HEK293 (cell line): ENCODE results near the gene TAS2R50.

Experiments
- CTCF ChIA-PET: fragments of 350-600 bp; formaldehyde crosslinking; extraction: SDS; loops from one replicate; lab custom pipeline; 2021; ENCODE audit warnings: antibody characterized with exemption; lab: Yijun Ruan, JAX
- POLR2A ChIA-PET: fragments of 300-600 bp; formaldehyde crosslinking; extraction: SDS; loops from one replicate; lab custom pipeline; 2020; ENCODE audit warnings: antibody characterized with exemption, inconsistent platforms; lab: Yijun Ruan, JAX
- H3K27ac ChIP-seq: fragments of 200-500 bp; sonication (Bioruptor generic); 2 replicates; pipeline ENCODE4 v1.5.1; 2014; ENCODE audit warnings: low read depth, low read length, control low read depth, inconsistent platforms; ENCODE audit errors: extremely low read depth
- H3K36me3 ChIP-seq, 2 experiments: fragments of 200-500 bp in 1 of 2; sonication (Bioruptor generic) in 1 of 2; 1 replicate in 1 of 2; 2 replicates in 1 of 2; pipeline ENCODE4 v1.5.1; 2014 to 2017; ENCODE audit warnings: inconsistent platforms in 2 of 2, low read length in 2 of 2; ENCODE audit not compliant: control insufficient read depth in 2 of 2, insufficient read depth in 1 of 2
- H3K4me1 ChIP-seq: fragments of 200-500 bp; sonication (Bioruptor generic); 2 replicates; pipeline ENCODE4 v1.5.1; 2014; ENCODE audit warnings: mild to moderate bottlenecking, low read length, inconsistent platforms; ENCODE audit not compliant: control insufficient read depth, insufficient read depth
- H3K4me3 ChIP-seq: 2 replicates; pipeline ENCODE4 v1.5.1; 2011; ENCODE audit warnings: low read depth, mild to moderate bottlenecking, control low read depth, low read length, moderate library complexity
- H3K9me3 ChIP-seq: fragments of 200-500 bp; sonication (Bioruptor generic); 2 replicates; pipeline ENCODE4 v1.5.1; 2014; ENCODE audit warnings: low read depth, low read length, inconsistent platforms; ENCODE audit not compliant: control insufficient read depth, insufficient read depth
- BCL11B ChIP-seq: fragments of 450-650 bp; formaldehyde crosslinking; IDR thresholded peaks from 2 replicates; pipeline ENCODE4 v1.5.1; 2016; ENCODE audit warnings: low read depth, missing biosample characterization, missing genetic modification characterization
- ZNF133 ChIP-seq: fragments of 450-650 bp; formaldehyde crosslinking; IDR thresholded peaks from 2 replicates; pipeline ENCODE4 v1.5.1; 2016; ENCODE audit warnings: missing biosample characterization, missing genetic modification characterization
- ZNF146 ChIP-seq: fragments of 450-650 bp; formaldehyde crosslinking; IDR thresholded peaks from 2 replicates; pipeline ENCODE4 v1.5.1; 2016; ENCODE audit warnings: missing biosample characterization, missing genetic modification characterization
- ZNF23 ChIP-seq: fragments of 450-650 bp; formaldehyde crosslinking; IDR thresholded peaks from 2 replicates; pipeline ENCODE4 v1.5.1; 2016; ENCODE audit warnings: missing biosample characterization, missing genetic modification characterization, borderline replicate concordance
- ZNF266 ChIP-seq: fragments of 450-650 bp; formaldehyde crosslinking; IDR thresholded peaks from 2 replicates; pipeline ENCODE4 v1.5.1; 2016; ENCODE audit warnings: missing biosample characterization, missing genetic modification characterization, low read depth
- ZNF335 ChIP-seq: fragments of 450-650 bp; formaldehyde crosslinking; conservative IDR thresholded peaks from 2 replicates; pipeline ENCODE4 v1.5.1; 2016; ENCODE audit warnings: missing biosample characterization, missing genetic modification characterization
- ZNF394 ChIP-seq: fragments of 450-650 bp; formaldehyde crosslinking; IDR thresholded peaks from 2 replicates; pipeline ENCODE4 v1.5.1; 2016; ENCODE audit warnings: missing biosample characterization, missing genetic modification characterization, mild to moderate bottlenecking, moderate library complexity, borderline replicate concordance
- ZNF610 ChIP-seq: fragments of 450-650 bp; formaldehyde crosslinking; IDR thresholded peaks from 2 replicates; pipeline ENCODE4 v1.5.1; 2016; ENCODE audit warnings: missing biosample characterization, missing genetic modification characterization, borderline replicate concordance
- ZNF624 ChIP-seq: fragments of 450-650 bp; formaldehyde crosslinking; IDR thresholded peaks from 2 replicates; pipeline ENCODE4 v1.5.1; 2017; ENCODE audit warnings: missing biosample characterization, missing genetic modification characterization
- TF ChIP-seq, protein P1 (sequence below): fragments of 450-650 bp; formaldehyde crosslinking; conservative IDR thresholded peaks from 2 replicates; pipeline ENCODE4 v1.5.1; 2016; ENCODE audit warnings: low read depth, missing biosample characterization, missing genetic modification characterization
- TF ChIP-seq, protein P2 (sequence below): fragments of 450-650 bp; formaldehyde crosslinking; IDR thresholded peaks from 2 replicates; pipeline ENCODE4 v1.5.1; 2016; ENCODE audit warnings: missing biosample characterization, missing genetic modification characterization, borderline replicate concordance
- TF ChIP-seq, protein P3 (sequence below): fragments of 450-650 bp; formaldehyde crosslinking; IDR thresholded peaks from 2 replicates; pipeline ENCODE4 v1.5.1; 2017; ENCODE audit warnings: missing biosample characterization, missing genetic modification characterization
- TF ChIP-seq, protein P4 (sequence below): fragments of 450-650 bp; formaldehyde crosslinking; IDR thresholded peaks from 2 replicates; pipeline ENCODE4 v1.5.1; 2016; ENCODE audit warnings: missing biosample characterization, missing genetic modification characterization
- TF ChIP-seq, protein P5 (sequence below): fragments of 450-650 bp; formaldehyde crosslinking; IDR thresholded peaks from 2 replicates; pipeline ENCODE4 v1.5.1; 2016; ENCODE audit warnings: missing biosample characterization, missing genetic modification characterization
- TF ChIP-seq, protein P6 (sequence below): fragments of 450-650 bp; formaldehyde crosslinking; IDR thresholded peaks from 2 replicates; pipeline ENCODE4; 2016; ENCODE audit warnings: missing biosample characterization, missing genetic modification characterization
- TF ChIP-seq, protein P7 (sequence below): fragments of 450-650 bp; formaldehyde crosslinking; IDR thresholded peaks from 2 replicates; pipeline ENCODE4 v1.5.1; 2016; ENCODE audit warnings: missing biosample characterization, missing genetic modification characterization

Gene TAS2R50

DNA sequence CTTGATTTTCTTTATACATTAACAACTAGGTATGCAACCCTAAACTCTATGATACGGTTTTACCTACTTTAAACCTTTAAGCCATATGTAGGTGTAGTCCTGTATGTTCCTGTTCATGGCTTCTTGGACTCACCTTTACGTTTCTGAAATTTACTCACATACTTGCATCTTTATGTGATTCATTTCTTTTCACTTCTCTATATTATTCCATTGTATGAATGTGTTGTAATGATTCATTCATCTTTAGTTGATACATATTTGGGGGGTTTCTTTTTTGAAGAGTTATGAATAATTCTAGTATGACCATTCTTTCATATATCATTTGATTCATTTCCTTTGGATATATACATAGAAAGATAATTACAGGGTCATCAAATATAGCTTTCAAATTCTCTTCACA, 2.4 kb upstream of the TAS2R50 start (continued):
- TF ChIP-seq, protein P1, sequence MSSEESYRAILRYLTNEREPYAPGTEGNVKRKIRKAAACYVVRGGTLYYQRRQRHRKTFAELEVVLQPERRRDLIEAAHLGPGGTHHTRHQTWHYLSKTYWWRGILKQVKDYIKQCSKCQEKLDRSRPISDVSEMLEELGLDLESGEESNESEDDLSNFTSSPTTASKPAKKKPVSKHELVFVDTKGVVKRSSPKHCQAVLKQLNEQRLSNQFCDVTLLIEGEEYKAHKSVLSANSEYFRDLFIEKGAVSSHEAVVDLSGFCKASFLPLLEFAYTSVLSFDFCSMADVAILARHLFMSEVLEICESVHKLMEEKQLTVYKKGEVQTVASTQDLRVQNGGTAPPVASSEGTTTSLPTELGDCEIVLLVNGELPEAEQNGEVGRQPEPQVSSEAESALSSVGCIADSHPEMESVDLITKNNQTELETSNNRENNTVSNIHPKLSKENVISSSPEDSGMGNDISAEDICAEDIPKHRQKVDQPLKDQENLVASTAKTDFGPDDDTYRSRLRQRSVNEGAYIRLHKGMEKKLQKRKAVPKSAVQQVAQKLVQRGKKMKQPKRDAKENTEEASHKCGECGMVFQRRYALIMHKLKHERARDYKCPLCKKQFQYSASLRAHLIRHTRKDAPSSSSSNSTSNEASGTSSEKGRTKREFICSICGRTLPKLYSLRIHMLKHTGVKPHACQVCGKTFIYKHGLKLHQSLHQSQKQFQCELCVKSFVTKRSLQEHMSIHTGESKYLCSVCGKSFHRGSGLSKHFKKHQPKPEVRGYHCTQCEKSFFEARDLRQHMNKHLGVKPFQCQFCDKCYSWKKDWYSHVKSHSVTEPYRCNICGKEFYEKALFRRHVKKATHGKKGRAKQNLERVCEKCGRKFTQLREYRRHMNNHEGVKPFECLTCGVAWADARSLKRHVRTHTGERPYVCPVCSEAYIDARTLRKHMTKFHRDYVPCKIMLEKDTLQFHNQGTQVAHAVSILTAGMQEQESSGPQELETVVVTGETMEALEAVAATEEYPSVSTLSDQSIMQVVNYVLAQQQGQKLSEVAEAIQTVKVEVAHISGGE (tag by site-specific recombination) = no peak
- TF ChIP-seq ZNF23 (tag by site-specific recombination) (no peak), ZNF624 (tag by site-specific recombination) (no peak), ZNF610 (tag by site-specific recombination) (no peak), ZNF133 (tag by site-specific recombination) (no peak), ZNF394 (no peak)
- TF ChIP-seq, protein P2, sequence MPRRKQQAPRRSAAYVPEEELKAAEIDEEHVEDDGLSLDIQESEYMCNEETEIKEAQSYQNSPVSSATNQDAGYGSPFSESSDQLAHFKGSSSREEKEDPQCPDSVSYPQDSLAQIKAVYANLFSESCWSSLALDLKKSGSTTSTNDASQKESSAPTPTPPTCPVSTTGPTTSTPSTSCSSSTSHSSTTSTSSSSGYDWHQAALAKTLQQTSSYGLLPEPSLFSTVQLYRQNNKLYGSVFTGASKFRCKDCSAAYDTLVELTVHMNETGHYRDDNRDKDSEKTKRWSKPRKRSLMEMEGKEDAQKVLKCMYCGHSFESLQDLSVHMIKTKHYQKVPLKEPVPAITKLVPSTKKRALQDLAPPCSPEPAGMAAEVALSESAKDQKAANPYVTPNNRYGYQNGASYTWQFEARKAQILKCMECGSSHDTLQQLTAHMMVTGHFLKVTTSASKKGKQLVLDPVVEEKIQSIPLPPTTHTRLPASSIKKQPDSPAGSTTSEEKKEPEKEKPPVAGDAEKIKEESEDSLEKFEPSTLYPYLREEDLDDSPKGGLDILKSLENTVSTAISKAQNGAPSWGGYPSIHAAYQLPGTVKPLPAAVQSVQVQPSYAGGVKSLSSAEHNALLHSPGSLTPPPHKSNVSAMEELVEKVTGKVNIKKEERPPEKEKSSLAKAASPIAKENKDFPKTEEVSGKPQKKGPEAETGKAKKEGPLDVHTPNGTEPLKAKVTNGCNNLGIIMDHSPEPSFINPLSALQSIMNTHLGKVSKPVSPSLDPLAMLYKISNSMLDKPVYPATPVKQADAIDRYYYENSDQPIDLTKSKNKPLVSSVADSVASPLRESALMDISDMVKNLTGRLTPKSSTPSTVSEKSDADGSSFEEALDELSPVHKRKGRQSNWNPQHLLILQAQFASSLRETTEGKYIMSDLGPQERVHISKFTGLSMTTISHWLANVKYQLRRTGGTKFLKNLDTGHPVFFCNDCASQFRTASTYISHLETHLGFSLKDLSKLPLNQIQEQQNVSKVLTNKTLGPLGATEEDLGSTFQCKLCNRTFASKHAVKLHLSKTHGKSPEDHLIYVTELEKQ (tag by site-specific recombination) = no peak

DNA sequence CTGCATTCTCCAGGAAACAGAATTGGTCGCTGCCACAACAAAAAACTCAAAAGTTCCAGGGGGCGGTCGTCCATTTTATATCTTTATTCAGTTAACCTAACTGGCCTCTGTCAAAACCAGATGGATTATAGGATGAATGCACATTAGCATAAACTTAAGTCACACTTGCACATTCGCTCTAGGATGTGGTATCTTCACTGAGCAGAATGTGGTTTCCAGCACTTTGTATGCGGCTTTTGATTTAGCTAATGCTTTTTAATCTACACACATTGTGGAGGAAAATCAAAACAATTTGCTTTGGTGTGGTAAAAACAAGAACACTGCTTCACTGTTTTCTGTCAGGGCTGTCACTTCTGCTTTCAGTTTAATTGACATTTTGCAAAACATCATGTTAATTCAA, 4.5 kb downstream of the TAS2R50 start:
- TF ChIP-seq, protein P3, sequence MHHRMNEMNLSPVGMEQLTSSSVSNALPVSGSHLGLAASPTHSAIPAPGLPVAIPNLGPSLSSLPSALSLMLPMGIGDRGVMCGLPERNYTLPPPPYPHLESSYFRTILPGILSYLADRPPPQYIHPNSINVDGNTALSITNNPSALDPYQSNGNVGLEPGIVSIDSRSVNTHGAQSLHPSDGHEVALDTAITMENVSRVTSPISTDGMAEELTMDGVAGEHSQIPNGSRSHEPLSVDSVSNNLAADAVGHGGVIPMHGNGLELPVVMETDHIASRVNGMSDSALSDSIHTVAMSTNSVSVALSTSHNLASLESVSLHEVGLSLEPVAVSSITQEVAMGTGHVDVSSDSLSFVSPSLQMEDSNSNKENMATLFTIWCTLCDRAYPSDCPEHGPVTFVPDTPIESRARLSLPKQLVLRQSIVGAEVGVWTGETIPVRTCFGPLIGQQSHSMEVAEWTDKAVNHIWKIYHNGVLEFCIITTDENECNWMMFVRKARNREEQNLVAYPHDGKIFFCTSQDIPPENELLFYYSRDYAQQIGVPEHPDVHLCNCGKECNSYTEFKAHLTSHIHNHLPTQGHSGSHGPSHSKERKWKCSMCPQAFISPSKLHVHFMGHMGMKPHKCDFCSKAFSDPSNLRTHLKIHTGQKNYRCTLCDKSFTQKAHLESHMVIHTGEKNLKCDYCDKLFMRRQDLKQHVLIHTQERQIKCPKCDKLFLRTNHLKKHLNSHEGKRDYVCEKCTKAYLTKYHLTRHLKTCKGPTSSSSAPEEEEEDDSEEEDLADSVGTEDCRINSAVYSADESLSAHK (tag by site-specific recombination) = no peak
- TF ChIP-seq, protein P4, sequence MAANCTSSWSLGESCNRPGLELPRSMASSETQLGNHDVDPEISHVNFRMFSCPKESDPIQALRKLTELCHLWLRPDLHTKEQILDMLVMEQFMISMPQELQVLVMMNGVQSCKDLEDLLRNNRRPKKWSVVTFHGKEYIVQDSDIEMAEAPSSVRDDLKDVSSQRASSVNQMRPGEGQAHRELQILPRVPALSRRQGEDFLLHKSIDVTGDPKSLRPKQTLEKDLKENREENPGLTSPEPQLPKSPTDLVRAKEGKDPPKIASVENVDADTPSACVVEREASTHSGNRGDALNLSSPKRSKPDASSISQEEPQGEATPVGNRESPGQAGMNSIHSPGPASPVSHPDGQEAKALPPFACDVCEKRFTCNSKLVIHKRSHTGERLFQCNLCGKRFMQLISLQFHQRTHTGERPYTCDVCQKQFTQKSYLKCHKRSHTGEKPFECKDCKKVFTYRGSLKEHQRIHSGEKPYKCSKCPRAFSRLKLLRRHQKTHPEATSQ (tag by site-specific recombination) = no peak
- TF ChIP-seq ZNF335 (no peak), ZNF266 (tag by site-specific recombination) (no peak)
- CTCF ChIA-PET = no interaction called here
- H3K4me1 ChIP-seq = no peaks in the 10 kb centered on the region

DNA sequence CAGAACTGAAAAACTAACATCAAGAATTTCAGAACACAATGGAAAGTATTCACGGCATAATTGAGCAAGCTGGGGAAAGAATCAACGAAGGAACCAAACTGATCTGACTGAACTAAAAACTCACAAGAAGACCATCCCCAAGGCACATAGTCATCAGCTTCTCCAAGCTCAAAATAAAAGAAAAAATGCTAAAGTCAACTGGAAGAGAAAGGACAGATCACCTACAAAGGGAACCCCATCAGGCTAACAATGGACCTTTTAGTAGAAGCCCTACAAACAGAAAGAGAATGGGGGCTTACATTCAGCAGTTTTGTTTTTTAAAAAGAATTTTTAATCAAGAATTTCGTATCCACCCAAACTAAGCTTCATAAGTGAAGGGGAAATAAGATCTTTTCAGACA, 11.7 kb downstream of the TAS2R50 start:
- no peaks in the 10 kb centered on the region for H3K9me3 ChIP-seq
- CTCF ChIA-PET = interaction anchor here (0.5 to 1.1 kb wide), 2 partner anchors 27 to 202 kb away, joined by 5 to 7 read pairs; no protein-coding TSS in a partner anchor
- H3K4me3 ChIP-seq = no peak overlapping the region
- POLR2A ChIA-PET = no interaction called here
- H3K4me1 ChIP-seq = no peaks in the 10 kb centered on the region
- H3K27ac ChIP-seq = no peak overlapping the region
- H3K36me3 ChIP-seq = no peaks in the 10 kb centered on the region
- TF ChIP-seq, protein P5, sequence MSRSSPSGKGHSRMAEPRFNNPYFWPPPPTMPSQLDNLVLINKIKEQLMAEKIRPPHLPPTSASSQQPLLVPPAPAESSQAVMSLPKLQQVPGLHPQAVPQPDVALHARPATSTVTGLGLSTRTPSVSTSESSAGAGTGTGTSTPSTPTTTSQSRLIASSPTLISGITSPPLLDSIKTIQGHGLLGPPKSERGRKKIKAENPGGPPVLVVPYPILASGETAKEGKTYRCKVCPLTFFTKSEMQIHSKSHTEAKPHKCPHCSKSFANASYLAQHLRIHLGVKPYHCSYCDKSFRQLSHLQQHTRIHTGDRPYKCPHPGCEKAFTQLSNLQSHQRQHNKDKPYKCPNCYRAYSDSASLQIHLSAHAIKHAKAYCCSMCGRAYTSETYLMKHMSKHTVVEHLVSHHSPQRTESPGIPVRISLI (tag by site-specific recombination) = no peak
- TF ChIP-seq, protein P6, sequence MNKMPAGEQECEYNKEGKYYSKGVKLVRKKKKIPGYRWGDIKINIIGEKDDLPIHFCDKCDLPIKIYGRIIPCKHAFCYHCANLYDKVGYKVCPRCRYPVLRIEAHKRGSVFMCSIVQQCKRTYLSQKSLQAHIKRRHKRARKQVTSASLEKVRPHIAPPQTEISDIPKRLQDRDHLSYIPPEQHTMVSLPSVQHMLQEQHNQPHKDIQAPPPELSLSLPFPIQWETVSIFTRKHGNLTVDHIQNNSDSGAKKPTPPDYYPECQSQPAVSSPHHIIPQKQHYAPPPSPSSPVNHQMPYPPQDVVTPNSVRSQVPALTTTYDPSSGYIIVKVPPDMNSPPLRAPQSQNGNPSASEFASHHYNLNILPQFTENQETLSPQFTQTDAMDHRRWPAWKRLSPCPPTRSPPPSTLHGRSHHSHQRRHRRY = no peak
- TF ChIP-seq, protein P7, sequence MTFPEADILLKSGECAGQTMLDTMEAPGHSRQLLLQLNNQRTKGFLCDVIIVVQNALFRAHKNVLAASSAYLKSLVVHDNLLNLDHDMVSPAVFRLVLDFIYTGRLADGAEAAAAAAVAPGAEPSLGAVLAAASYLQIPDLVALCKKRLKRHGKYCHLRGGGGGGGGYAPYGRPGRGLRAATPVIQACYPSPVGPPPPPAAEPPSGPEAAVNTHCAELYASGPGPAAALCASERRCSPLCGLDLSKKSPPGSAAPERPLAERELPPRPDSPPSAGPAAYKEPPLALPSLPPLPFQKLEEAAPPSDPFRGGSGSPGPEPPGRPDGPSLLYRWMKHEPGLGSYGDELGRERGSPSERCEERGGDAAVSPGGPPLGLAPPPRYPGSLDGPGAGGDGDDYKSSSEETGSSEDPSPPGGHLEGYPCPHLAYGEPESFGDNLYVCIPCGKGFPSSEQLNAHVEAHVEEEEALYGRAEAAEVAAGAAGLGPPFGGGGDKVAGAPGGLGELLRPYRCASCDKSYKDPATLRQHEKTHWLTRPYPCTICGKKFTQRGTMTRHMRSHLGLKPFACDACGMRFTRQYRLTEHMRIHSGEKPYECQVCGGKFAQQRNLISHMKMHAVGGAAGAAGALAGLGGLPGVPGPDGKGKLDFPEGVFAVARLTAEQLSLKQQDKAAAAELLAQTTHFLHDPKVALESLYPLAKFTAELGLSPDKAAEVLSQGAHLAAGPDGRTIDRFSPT (tag by site-specific recombination) = no peak
- TF ChIP-seq ZNF146 (no peak), ZNF335 (no peak), BCL11B (tag by site-specific recombination) (no peak)

More for the DNA sequence above, 4.5 kb downstream of the TAS2R50 start:
- no peak overlapping the region for H3K27ac ChIP-seq
- POLR2A ChIA-PET = no interaction called here
- no peaks in the 10 kb centered on the region for H3K36me3 ChIP-seq
- no peaks in the 10 kb centered on the region for H3K9me3 ChIP-seq
- H3K4me3 ChIP-seq = no peak overlapping the region
